GM21447 (cell line): Measurements from ENCODE around the gene KAZN.

Experiments used
- ATAC-seq: cut with Tn5 transposase; IDR thresholded peaks from one replicate; pipeline ENCODE4 v1.9.1; 2021; ENCODE audit not compliant: unreplicated experiment

KAZN gene

GRCh38 chr1:15158506-15159165, 560.2 kb downstream of the KAZN start:
- no peak for ATAC-seq

GRCh38 chr1:15159166-15159555, 560.7 kb downstream of the KAZN start:
- no peak for ATAC-seq

GRCh38 chr1:15160626-15161025, 562.1 kb downstream of the KAZN start:
- ATAC-seq, result no peak

GRCh38 chr1:15167386-15167785, 568.9 kb downstream of the KAZN start:
- no peak for ATAC-seq
